ENCODE results near the gene GALNT18. TPM values are rescaled to one million over a fixed set of nuclear protein-coding genes. Genes with fewer than 3 reads are reported as not detected.

Gene GALNT18
- polyA plus RNA-seq, 4 donors: 26.9 to 29.0 (median 27.2) TPM

DNA sequence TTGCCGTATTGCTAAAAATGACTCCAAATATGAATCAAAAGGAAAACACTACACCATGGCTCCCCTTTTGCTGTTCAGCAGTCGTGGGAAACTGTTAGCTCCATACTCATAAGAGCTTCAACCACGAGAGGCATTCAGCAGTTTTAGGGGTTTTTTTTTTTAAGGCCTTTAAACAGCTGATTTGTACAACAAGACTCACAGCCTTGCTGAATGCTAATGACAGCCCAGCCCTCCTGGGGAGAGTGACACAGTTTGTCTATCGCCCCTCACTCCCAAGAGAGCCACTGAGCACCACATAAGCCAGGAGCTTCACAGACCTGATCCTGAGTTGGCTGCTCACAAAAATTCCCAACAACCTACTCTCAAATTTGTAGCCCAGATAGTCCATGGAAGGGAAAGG is 32.4 kb downstream of the GALNT18 start:
- DNase-seq (ENCODE audit: low read depth in 4 of 4, low spot score in 3 of 4): no peak

DNA sequence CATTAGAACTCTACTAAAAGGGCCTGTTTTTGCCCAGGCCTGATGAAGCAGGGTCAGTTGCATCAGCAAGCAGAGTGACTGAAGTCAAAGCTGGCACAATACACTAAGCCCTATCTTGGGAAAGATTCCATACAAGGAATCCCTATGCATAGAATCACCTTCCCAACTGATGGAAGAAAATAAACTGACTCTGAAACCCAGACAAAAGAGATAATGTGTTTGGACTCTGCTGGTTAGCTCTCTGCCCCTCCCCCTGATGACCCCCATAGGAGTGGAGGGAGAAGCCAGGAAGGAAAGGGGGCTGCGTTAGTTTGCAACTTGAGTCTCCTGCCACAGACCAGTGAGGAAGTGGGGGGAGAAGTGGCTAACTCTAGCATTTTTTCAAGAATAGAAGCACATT is 32.9 kb downstream of the GALNT18 start:
- no peak for DNase-seq (ENCODE audit: low read depth in 4 of 4, low spot score in 3 of 4)

DNA sequence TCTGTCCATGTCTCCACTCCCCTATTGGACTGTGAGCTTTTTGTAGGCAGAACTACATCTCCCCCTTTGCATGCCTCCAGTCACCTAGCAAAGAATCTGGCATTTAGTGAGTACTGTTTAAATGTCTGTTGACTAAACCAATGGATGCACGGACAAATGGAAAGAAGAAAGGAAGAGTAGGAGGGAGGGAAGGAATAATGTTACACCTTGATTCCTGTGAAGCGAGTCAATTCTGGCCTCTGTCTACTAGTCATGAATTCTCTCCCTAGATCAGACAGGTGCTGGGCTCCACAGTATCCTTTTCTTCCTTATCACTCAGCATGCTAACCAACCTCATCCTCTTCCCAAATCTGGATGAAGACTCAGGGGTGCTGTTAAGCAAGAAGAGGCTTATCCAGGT is 33.6 kb downstream of the GALNT18 start:
- no peak for DNase-seq (ENCODE audit: low read depth in 4 of 4, low spot score in 3 of 4)

DNA sequence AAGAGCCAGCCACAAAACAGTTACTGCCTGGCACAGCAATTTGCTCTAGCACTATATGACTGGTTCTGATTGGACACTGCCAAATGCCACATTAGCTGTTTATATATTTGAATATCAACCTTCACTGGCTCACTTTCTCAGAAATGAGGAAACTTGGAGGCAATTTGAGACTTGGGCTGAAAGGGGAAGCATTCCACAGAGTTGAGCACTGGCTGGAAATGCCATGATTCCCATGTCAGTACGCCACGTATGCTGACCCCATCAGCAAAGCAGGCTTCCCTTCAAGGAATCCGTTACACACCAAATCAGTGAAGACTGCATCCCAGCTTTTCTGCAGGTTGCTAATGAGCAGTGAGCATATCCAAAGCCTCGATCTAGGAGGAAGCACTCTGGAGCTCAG is 34.7 kb downstream of the GALNT18 start:
- DNase-seq (ENCODE audit: low read depth in 4 of 4, low spot score in 3 of 4): no peak

DNA sequence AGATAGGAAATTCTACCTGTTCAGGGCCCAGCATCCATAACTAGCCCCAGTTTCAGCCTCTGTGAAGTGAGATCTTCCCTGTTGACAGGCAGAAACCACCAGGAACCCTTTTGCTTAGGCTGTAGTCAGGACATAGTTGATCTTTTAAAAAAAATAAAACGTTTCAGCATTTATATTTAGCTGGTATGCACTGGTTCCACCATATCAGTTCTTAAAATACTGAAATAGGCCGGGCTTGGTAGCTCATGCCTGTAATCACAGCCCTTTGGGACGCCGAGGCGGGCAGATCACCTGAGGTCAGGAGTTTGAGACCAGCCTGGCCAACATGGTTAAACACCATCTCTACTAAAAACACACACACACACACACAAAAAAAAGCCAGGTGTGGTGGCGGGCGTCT is 35.3 kb downstream of the GALNT18 start:
- DNase-seq (ENCODE audit: low read depth in 4 of 4, low spot score in 3 of 4): no peak

DNA sequence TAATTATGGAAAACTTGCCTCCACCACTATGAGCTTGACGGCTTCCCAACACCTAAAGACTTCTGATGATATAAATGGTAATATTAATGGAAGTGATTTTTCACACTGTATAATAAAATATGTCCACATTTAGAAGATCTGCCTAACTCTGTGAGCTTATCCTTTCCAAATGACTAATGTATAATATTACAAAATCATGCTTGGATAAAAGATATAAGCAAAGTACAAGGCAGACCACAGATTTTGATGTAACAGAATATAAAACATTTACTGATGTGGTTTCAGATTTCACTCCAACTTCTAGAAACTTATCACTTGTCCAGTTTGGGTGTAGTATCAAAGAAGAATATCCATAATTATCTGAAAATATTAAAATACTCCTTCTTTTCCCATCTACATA is 36.9 kb downstream of the GALNT18 start:
- no peak for DNase-seq (ENCODE audit: low read depth in 4 of 4, low spot score in 3 of 4)

DNA sequence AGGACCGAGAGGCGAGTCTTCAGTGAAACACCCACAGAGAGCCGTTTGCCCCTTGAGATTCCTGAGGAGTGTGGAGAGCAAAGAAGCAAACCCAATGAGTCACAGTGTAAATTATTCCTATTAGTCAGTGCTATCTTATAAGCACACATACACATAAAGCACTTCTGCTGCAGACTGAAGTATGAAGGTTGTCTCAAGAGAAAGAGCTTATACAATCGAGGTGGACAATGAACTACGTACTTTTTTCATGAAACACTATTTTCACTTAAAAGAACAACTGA is 37.3 kb downstream of the GALNT18 start:
- DNase-seq (ENCODE audit: low read depth in 4 of 4, low spot score in 3 of 4): no peak

DNA sequence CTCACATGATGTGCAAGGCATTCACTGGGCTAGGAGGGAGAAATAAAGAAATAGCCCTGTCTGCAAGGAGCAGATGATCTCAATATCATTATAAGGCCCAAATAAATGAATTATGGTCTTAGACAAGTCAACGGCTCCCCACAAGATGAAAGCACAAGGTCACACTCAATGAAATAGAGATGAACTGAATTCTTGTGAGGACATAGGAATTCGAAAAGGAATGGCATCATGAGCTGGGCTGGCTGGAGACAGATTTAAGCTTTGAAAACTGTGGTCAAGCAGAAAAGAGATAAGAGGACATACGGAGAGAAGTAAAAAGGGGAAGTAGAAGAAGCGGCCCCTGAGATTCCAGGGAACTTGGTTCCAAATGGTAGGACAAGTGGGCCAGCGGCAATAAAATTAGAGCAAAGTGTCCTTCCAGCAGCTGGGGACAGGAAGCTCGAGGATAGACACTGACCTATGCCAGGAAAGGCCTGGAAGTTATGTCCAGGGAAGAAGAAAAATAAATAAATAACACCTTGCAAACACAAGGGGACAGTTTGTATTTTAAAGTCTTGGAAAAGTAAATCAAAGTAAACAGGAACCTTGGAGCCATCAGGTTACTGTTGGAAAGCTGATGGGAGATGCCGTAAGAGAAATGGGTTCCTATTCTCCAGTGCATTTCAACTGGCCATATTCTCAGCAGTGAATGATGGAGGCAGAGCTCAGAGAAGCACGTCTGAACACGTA is 37.8 kb downstream of the GALNT18 start:
- no peak for DNase-seq (ENCODE audit: low read depth in 4 of 4, low spot score in 3 of 4)

DNA sequence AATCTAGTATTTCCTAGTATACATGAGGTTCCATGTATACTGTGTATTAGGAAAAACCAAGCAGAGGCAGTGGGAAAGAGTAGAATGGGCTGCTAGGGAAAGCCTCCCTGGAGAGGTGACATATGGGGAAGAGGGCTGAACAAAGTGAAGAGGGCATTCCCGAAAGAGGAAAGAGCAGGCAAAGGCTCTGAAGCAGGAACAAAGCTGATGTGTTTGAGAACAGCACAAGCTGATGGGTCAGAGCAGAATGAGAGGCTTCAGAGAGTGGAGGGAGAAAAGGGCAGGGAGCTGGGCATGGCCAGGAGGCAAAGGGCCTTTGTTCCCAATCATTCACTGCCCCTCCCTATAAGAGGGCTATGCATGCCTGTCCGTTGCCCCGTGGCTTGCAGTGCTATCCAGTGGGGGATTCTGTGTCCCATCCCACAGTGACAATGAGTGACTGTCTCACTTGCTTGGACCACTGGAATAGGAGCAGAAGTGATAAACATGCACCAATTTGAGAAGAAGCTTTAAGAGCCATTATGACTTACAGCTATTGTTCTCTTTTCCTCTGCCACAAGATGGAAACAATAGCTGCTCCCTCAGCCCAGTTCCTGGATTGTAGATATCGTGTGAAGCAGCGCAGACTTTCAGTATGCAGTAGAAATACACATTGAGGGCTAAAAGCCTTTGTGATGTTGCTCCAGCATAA is 39.6 kb downstream of the GALNT18 start:
- no peak for DNase-seq (ENCODE audit: low read depth in 4 of 4, low spot score in 3 of 4)

DNA sequence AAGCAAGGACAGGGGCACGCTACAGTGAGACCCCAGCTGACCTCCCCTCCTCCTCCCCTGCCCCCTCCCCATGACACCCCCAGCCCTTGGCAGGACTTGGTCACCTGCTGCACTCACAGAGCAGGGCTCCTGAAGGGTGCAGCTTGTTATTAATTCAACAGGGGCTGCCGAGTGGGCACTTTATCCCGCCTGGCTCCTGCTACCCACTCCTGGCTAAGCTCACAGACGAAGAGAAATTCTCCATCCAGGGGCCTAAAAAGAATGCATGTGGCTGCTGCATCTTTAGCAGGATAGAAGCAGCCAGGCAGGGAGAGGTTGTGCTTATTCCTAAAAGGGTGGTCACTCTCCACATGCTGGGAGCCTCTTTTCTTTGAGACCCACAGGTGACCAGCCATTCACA is 40.3 kb downstream of the GALNT18 start:
- DNase-seq (ENCODE audit: low read depth in 4 of 4, low spot score in 3 of 4): no peak

DNA sequence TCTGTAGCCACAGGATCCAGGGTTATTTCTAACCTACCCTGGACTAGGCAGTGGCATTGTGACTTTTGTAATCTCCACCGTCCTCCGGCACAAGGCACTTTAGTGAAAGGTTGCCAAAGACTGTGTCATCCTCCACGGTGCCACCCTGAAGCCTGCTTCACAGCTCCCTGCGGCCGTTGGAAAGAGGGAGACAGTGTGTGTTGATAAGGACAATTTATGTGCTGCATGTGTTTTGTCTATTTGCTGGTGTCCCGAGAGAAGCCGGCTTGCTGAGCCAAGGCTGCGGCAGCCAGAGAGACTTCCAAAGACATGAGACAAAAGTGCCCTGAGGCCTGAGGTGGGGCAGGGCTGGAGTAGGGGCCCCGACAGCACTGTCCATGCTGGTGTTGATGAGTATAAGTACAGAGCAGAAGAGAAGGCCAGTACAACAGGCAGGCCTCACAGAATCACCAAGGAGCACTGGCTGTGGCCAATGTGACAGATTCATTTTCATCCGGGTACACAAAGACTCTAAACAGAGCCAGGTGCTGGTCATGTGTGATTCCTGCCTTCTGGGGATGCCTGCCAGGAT is 40.9 kb downstream of the GALNT18 start:
- no peak for DNase-seq (ENCODE audit: low read depth in 4 of 4, low spot score in 3 of 4)

DNA sequence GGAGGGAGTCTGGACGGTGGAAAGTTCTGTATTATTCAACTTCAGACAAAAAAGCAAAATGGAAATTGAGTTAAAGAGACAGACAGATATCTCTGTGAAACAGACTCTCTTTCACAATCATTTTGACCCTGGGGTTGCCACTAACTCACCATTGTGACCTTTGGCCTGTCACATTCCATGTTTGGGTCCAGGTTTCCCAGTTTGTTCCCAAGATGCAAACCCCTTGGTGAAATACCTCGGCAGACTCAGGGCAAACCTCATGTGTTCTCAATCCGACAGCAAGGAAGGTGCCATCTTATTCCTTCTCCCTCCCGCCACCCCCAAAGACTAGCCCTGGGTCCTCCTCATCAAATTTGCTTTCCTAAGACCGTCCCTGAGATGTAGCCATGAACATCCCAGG is 41.8 kb downstream of the GALNT18 start:
- DNase-seq (ENCODE audit: low read depth in 4 of 4, low spot score in 3 of 4): no peak

DNA sequence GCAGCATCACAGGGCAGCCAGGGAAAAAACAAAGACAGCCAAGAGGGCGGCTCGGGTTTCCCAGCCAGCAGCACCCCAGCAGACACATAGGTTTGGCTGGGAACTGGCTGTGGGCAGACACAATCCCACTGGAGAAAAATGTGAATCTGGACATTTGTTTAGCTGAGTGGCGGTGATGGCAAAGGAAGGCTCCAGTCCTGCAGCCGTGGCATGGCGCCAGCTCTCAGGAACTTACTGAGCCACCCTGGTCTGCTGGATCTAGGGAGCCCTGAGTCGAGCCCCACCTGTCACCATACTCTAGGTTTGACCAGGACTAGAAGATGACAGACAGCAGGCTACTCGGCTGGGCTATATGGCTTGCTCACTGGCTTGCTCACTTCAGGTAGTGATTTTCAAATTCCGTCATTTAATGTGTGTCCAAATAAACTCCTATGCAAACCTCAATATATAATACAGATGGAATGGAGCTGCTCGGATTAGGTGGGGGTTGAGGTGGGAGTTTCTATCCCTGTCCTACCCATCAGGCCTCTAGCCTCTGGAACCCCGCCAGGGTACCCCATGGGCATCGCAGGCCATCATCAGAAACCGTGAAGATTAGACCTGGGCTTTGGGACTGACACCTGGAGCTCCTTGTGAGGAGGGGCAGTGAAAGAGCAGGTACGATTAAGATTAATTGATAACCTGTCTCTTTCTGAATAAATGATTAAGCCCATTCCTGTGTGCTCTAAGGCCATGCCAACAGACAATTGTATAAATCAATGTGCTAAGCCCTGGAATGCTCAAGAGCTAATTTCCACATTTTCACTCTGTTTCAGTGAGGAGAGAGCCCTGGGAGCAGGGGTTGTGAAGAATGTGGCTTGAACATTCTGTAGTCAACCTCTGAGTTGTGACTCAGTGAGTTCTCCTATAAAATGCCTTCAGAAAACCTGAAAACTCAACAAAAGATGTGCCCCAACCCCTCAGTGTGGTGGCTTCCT is 42.5 kb downstream of the GALNT18 start:
- DNase-seq (ENCODE audit: low read depth in 4 of 4, low spot score in 3 of 4): no peak

DNA sequence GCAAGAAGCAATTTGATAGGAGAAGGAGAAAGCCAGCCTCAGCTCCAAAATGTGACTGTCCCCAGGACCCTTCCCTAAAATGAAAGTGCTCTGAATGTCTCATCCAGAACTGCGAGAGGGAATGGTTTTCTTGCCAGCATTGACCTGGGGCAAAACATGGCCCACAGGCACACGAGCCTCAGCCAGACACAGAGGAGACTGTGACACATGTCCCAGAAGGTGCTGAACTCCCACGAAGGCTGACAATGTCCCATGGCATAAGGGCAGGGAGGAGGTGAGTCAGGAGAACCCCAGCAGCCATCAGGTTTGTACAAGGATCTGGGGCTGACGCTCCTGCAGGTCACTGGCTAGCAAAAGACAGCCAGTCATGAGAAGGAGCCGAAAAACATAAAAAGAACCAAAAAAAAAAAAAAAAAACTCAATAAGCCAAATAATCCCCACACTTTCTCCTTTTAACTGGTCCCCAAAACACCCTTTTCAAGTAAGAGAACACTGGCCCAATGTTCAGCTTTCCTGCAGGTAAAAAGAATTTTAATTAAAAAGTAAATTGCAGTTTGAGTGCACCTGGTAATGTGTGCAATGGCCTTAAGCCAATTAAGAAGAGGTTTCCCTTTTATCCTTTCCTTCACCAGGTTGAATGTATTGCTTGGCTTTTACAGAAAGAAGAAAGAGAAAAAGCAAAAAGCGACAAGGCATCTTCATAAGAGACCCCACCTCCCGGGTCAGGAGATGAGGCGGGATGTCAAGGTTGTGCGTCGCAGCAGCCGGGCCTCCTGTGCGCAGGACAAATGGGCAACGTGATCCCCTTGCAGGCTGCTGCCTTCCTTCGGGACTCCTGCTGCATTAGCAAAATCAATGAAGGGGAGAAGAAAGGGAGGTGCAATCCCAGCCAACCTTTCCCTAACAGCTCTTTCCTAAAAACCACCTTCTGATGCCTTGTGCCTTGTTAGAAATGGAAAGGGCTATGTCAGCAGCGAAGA is 43.6 kb downstream of the GALNT18 start:
- DNase-seq (ENCODE audit: low read depth in 4 of 4, low spot score in 3 of 4): no peak

DNA sequence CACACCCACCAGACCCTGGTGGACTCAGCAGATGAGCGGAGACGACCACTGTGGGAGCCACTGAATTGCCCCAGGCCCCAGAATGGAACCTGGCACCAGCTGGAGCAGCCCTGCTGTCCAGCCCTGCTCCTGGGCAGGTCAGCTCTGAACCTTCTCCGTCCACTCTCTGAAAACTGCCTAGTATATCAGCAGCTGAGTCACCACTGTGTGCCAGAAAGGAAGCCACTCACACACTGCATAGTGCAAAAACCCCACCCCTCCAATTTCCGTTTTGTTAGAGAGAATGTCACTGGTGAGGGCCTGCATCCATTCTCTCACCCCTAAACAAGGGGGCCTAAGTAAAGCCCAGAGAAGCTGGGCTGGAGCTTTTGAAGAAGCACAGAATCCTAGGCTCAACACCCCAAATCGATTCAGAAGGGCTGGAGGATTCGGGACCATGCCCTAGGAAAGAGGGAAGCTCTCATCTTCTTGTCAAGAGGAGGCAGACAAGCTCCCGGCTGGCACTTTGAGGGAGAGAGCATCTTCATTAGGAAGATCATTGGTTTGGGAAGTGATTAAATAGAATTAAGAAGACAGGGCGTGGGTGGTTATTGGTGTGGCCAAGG is 44.5 kb downstream of the GALNT18 start:
- no peak for DNase-seq (ENCODE audit: low read depth in 4 of 4, low spot score in 3 of 4)

DNA sequence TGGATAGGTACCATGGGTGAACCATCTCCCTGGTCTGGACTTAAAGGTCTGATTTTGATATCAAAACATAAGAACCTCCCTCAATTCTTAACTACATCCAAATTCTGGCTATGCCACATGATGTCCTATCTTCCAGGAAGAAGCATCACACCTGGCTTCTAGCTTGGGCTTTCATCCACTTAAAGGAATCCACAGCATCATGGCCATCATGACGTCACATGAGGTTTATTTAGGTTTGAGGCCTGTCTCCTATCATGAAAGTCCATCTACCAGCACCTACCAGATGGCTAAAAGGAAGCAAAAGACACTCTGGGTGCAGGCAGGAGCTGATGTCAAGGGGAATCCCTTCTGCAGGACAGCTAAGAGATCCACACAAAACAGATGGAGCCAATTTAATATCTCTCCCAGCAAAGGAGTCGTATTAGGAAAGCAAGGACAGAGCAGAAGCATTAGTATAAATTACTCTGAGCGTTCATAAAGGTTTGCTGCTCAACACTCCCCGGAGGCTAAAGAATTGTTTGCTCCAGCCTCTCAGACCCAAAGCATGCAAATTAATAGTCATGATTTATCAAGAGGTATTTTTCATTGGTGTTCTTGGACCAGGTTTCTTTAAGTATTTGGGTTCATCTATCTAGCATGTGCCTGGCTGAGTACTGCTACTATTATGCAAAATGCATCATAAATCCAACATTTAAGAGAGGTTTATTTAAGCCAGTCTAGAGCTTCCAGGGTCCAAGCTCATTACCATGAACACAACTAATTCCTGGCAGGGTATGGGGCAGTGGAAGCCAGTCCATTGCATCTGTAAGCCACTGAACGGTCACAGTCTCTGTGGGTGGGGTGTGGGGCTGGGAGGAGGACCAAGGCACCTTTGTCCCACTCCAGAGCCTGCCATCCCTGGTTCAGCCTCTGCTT is 47.2 kb downstream of the GALNT18 start:
- DNase-seq (ENCODE audit: low read depth in 4 of 4, low spot score in 3 of 4): no peak

DNA sequence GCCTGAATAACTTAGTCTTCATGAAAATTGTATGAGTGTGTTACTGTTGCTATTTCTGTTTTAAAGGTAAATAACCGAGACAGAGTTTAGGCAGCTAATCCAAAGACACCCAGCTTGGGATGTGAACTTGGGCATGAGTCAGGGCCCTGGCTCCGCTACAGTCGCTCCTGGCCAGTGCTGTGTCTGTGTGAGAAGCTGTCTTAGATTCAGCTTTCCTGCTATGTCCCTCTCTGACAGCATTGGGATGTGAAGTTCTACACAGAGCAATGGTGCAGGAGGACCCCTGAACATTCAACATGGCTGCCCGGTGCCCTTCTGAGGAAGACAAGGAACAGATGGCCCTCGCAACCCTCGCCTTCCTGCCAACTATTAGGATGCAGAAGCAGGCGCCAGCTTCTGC is 49.4 kb downstream of the GALNT18 start:
- DNase-seq (ENCODE audit: low read depth in 4 of 4, low spot score in 3 of 4): no peak

DNA sequence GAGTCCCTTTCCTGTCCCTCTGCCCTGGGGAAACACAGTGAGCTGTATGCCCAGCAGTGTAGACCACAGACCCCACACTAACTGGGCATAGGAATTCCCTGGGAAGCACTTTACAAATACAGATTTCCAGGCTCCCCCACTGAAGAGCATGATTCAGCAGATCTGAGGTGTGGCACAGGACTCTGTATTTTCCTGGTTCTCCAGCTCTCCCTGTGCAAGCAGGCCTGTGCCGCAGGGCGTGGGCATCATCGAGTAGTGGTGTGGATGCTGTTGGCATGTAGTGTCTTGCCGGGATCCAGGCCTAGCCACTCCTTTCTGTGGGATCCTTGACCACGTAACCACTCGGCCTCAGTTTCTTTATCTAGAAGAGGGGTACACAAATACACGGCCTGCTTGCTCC is 49.9 kb downstream of the GALNT18 start:
- DNase-seq (ENCODE audit: low read depth in 4 of 4, low spot score in 3 of 4): no peak

DNA sequence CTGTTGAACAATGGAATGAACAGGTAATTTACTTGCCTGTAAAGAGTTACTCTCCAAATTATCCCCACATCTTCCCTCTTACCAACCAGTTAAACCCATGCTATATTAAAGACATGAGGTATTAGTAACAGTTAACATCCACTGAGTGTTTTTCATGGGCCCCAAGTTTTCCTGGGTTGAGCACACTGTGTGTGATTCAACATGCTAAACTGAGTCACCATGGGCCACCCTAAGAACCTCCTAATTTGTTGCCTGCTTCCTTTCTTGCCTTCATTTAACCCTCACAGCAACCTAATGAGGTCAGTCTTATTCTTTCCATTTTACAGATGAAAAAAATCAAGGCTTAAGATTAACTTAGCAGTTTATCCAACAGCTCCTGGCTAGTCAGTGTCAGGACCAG is 51.0 kb downstream of the GALNT18 start:
- no peak for DNase-seq (ENCODE audit: low read depth in 4 of 4, low spot score in 3 of 4)
